H1 (cell line): ENCODE measurements around the gene CD28. TPM values are rescaled to one million over a fixed set of nuclear protein-coding genes. Genes with fewer than 3 reads are reported as not detected.

Source experiments
- SIRT6 ChIP-seq: IDR thresholded peaks from one replicate; pipeline ENCODE4 v1.7.1; 2012; ENCODE audit warnings: low read length, inconsistent platforms
- TAF1 ChIP-seq: IDR thresholded peaks from 2 replicates; pipeline ENCODE4 v1.6.1; 2011; ENCODE audit warnings: mild to moderate bottlenecking, low read depth, low read length
- polyA plus RNA-seq, 7 experiments: library from polyadenylated mRNA; depleted of rRNA in 3 of 7; stranded (reverse) in 5 of 7; unstranded in 2 of 7; fragments of >200 nt in 5 of 7; fragments of 200-250 nt in 2 of 7; gene quantifications; 1 replicate in 5 of 7; 2 replicates in 1 of 7; 4 replicates in 1 of 7; pipeline versions ENCODE4 v1.2.1 to v1.2.3, GENCODE V29; 2011 to 2013; ENCODE audit warnings: missing spikeins in 2 of 7, mixed read lengths in 2 of 7
- total RNA-seq: library from RNA; stranded (reverse); fragmentation: NEBNext Ultra II Directional; extraction: Animal tissue kit (Norgen Biotek cat#: 25700); gene quantifications from 2 replicates; pipeline ENCODE4 v1.2.1, GENCODE V29; 2021
- TF ChIP-seq, protein P1 (sequence below): IDR thresholded peaks from 2 replicates; pipeline ENCODE4 v1.6.1; 2011; ENCODE audit warnings: low read depth, mild to moderate bottlenecking, low read length; ENCODE audit not compliant: insufficient read depth

CD28 gene
- total and polyA plus RNA-seq, 2 of the 8 experiments (the other 6 are each of a cell fraction or from before 2014, with no cell fraction given), result not detected

DNA sequence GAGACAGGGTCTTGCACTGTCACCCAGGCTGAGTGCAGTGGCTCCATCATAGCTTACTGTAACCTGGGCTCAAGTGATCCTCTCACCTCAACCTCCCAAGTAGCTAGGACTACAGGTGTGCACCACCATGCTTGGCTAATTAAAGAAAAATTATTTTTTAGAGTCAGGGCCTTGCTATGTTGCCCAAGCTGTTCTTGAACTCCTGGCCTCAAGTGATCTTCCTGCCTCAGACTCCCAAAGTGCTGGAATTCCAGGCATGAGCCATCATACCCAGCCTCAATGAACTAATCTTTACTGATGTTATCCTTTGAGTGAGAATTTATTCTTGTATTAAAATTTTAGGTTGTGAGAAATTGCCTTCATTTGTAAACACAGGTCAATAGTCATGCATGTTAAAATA, 27.0 kb upstream of the CD28 start (continued):
- TF ChIP-seq, protein P1, sequence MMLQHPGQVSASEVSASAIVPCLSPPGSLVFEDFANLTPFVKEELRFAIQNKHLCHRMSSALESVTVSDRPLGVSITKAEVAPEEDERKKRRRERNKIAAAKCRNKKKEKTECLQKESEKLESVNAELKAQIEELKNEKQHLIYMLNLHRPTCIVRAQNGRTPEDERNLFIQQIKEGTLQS, result no peak
- TF ChIP-seq TAF1 (no peak), SIRT6 (no peak)
- TF ChIP-seq, all 59 proteins: peak for 0
